Type B pancreatic cell (in vitro differentiated cells): ENCODE data around the gene LTO1. TPM values are rescaled to one million over a fixed set of nuclear protein-coding genes. Genes with fewer than 3 reads are reported as not detected.

Source experiments
- DNase-seq: peaks from one replicate; pipeline ENCODE4 v3.0.0; 2021; ENCODE audit warnings: mixed read lengths; ENCODE audit not compliant: unreplicated experiment; ENCODE audit errors: extremely low spot score
- H3K27ac Mint-ChIP-seq: 2 replicates; pipeline ENCODE4 v1.8.0; 2021; ENCODE audit warnings: mild to moderate bottlenecking, mixed read lengths
- H3K27me3 Mint-ChIP-seq: 2 replicates; pipeline ENCODE4 v1.8.0; 2021; ENCODE audit warnings: mixed read lengths
- H3K36me3 Mint-ChIP-seq: 2 replicates; pipeline ENCODE4 v1.8.0; 2021; ENCODE audit warnings: mixed read lengths
- H3K4me1 Mint-ChIP-seq: one replicate; pipeline ENCODE4 v1.8.0; 2021; ENCODE audit warnings: mixed read lengths; ENCODE audit not compliant: unreplicated experiment
- H3K4me3 Mint-ChIP-seq: 2 replicates; pipeline ENCODE4 v1.8.0; 2021; ENCODE audit warnings: mild to moderate bottlenecking, mixed read lengths
- H3K9me3 Mint-ChIP-seq: 2 replicates; pipeline ENCODE4 v1.8.0; 2021; ENCODE audit warnings: mixed read lengths
- CTCF ChIP-seq: fragments of 200-600 bp; sonication (generic); conservative IDR thresholded peaks from 2 replicates; pipeline ENCODE4 v1.5.0; 2021; ENCODE audit warnings: antibody characterized with exemption, mild to moderate bottlenecking
- total RNA-seq: library from RNA; stranded (reverse); gene quantifications from 2 replicates; pipeline ENCODE4 v1.2.1, GENCODE V29; 2021; ENCODE audit warnings: low replicate concordance

LTO1 gene
- total RNA-seq, 1 donor from 2014 or later: 24.6 TPM

DNA sequence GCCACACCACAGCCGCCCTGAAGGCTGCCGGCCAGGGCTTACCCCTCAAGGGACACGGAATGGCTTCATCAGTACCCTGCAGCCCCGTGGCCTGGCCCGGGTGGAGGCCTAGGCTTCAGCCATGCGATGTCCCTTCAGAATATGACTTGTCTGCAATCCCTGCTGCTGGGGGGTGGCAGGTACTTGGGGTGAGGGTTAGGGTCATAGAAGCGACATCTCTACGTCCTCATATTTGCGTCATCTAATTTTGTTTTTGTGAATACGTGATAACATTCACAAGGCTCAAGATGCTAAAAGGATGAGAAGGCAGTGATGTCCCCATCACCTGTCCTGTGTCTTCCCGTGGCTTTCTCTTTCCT, 27.8 kb downstream of the LTO1 start:
- peaks cover 3% of the 10 kb centered on the region for H3K4me1 Mint-ChIP-seq
- H3K4me3 Mint-ChIP-seq: no peak overlapping the region
- TF ChIP-seq CTCF: no peak
- no peak overlapping the region for H3K27ac Mint-ChIP-seq
- no peaks in the 10 kb centered on the region for H3K9me3 Mint-ChIP-seq
- H3K27me3 Mint-ChIP-seq: no peaks in the 10 kb centered on the region
- DNase-seq: no peak
- H3K36me3 Mint-ChIP-seq: peaks cover 8% of the 10 kb centered on the region

DNA sequence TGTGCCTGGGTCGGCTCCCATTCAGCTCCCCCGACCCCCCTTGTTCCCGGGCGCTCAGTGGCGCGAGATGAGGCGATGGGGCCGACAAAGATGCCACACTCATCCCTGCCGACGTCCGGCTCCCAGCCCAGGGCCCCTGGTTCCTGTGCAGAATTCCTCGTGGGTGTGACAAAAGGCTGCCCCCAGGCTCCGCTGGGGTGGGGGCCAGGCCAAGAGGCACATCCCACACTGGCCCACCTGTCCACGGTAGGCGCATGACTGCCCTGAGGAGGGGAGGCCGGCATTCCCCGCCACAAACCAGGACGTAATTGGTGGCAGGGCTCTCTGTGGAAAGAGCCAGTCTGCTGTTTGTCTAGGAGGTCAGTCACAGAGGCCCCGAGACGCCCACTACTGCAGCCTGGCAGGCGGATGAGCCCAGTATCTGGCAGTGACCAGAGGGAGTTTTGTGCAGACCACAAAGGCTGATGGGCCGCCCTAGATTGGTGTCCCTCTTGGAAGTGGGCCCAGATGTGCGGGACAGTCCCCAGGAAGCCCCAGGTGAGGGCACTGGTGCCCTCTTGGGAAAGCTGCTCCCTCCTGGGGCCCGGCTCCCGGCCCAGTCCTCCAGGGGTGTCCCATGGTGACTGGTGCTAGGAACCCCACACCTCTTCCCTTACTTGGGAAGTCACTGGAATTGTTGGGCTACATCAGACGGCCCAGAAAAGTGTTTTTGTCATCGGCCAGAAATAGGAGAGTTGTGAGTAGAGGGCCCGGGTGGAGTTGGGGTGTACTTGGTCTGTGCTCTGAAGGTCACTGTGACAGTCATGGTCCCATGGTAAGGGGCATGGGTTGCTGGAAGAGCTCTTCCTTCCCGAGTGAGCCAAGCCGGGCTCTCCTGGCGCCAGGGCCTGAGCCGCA, 28.4 kb downstream of the LTO1 start:
- Mint-ChIP-seq H3K9me3 (no peaks in the 10 kb centered on the region), H3K4me1 (peaks cover 3% of the 10 kb centered on the region), H3K27ac (no peak overlapping the region), H3K27me3 (no peaks in the 10 kb centered on the region), H3K36me3 (peaks cover 8% of the 10 kb centered on the region), H3K4me3 (no peak overlapping the region)
- no peak for TF ChIP-seq CTCF
- DNase-seq: no peak

GRCh38 chr11:69645801-69646492, 29.2 kb downstream of the LTO1 start:
- Mint-ChIP-seq H3K27ac (peak overlapping the region; percentile 59), H3K27me3 (peaks cover 2% of the 10 kb centered on the region), H3K36me3 (peaks cover 7% of the 10 kb centered on the region), H3K4me1 (peaks cover 3% of the 10 kb centered on the region), H3K9me3 (no peaks in the 10 kb centered on the region), H3K4me3 (peak overlapping the region; percentile 25)
- DNase-seq: no peak
- no peak for TF ChIP-seq CTCF

DNA sequence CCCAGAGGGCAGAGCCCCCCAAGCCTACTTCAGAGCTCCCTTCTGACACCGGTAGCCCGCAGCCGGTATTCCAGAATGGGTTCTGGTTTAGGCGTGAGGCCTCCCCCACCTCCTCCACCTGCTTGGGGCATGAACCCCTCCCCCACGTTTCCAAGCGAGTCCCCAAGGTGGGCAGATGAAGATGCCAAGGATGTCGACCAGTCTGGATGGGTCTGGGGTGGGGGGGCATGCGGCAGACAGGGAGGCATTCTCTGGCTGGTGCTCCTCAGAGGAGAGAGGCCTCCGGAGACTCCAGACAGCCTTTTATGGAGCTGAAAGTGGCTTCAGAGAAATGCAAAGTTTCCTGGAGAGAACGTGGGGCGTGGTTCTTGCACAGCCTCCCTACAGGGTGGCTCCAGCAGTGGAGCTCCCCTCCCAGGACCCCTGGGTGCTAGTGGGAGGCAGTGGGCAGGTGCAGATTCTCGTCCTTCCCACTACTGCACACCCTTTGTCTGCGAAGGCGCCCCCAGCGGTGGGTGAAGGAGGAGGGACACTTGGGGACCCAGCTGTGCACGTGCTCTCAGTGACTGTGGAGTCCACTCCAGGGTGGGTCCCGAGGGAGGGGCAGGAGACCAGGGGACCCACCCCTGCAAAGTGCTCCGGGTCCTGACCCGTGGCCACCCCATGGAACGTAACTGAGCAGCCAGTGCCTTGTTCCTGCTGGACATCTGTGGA, 30.0 kb downstream of the LTO1 start:
- Mint-ChIP-seq H3K27me3 (peaks cover 9% of the 10 kb centered on the region), H3K27ac (peak overlapping the region; percentile 59), H3K9me3 (no peaks in the 10 kb centered on the region), H3K36me3 (peaks cover 9% of the 10 kb centered on the region), H3K4me1 (peaks cover 3% of the 10 kb centered on the region), H3K4me3 (peak overlapping the region; percentile 25)
- DNase-seq: no peak
- TF ChIP-seq CTCF: no peak

DNA sequence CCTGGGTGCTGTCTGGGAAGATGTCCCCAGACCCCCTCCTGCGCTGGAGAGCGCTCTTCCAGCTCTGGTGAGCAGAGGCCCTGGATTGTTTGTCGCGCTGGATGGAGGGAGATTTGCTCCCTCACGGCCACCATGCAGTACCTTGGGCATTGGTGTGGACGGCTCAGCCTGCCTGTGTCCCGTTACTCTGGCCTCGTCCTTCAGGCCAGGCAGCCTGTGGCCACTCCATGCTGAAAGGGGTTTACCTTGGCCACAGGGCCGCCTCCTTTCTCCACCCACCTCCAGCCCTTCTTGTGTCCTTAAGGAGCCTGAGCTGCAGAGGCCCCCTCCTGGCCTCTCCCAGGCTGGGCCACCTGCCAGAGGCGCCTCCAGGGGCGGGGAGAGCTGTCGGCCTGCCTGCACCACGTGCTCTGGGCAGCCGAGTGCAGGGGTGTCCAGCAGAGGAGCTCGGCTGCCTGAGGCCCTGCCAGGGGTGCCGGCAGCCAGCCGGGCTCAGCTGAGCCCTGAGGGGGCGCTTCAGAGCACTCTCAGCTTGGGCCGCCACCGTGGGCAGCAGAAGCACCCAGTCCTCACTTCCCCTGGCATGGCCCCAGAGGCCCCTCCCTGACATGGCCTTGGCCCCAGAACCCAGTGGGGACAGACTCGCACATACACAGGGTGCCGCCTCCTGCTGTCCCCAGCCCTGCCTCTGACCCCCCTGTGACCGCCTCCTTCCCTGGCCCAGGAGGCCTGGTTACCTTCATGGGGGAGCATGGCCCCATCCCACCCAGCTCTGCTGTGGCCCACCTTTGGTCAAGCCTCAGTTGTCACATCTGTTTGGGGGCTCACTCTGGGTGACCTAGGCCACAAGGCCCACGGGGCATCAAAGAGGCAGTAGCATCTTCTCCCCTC, 30.8 kb downstream of the LTO1 start:
- H3K4me3 Mint-ChIP-seq: peak overlapping the region; percentile 88
- peaks cover 10% of the 10 kb centered on the region for H3K27me3 Mint-ChIP-seq
- no peaks in the 10 kb centered on the region for H3K9me3 Mint-ChIP-seq
- TF ChIP-seq CTCF: no peak
- peaks cover 8% of the 10 kb centered on the region for H3K36me3 Mint-ChIP-seq
- DNase-seq: peak; percentile 72
- H3K4me1 Mint-ChIP-seq: peaks cover 3% of the 10 kb centered on the region
- peak overlapping the region; percentile 90 for H3K27ac Mint-ChIP-seq
